ENCODE measurements around the gene TRIO.
A peak's percentile ranks its signal among the peaks of the same experiment; 100 is the strongest.

Gene TRIO

DNA sequence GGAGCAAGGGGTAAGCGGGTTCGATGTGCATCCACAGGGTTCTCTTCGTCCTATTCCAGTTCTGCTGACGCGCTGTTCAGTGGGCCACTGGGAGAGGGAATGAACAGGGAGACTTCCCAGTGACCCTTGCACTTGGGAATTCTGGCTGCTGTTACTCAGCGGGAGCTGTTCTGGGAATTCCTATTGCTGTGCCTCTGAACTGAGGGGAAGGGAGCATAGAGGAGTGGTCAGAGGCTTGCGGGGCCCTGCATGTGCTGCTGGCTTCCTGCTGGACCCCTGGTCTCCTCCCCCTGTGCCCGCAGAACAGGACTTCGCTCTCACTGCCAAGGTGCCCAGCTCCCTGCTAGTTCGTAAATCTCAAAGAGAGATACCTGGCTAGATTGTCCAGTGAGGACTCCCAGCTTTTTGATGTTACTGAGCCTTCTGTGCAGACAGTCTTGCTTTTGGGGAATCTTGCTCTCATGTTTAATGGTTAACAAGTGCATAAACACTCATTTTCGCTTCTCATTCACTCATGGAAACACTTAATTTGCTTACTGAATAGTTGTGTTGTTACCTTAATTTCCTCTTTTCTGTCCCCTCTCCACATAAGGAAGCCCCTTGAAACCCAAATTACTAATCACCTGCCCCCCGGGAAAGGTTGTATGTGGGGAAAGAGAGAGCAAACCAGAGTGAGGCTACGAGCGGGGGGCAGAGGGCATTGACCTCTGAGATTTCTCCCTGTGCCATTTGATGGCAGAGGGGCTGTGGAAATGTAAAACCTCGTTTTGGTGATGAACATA, 5.9 kb downstream of the TRIO start:
- H3K27ac ChIP-seq (ENCODE audit: low read depth, low read length) = no peak overlapping the region
- H2BK5ac ChIP-seq (ENCODE audit: low read length) = no peak overlapping the region
- peak; percentile 60 for DNase-seq
- H4K5ac ChIP-seq (ENCODE audit: low read length) = no peak overlapping the region
- no peaks in the 10 kb centered on the region for H3K27me3 ChIP-seq (ENCODE audit: insufficient read depth, low read length, poor library complexity)
- peaks cover 92% of the 10 kb centered on the region for H3K79me2 ChIP-seq (ENCODE audit: control insufficient read depth, insufficient read depth, low read length)
- H2BK15ac ChIP-seq (replicated peaks; ENCODE audit: low read depth) = no peak overlapping the region
- peaks cover 15% of the 10 kb centered on the region for H3K79me1 ChIP-seq (ENCODE audit: low read length)
- no peak overlapping the region for H2BK120ac ChIP-seq (ENCODE audit: low read depth, low read length)
- H3K9ac ChIP-seq (ENCODE audit: low read length) = no peak overlapping the region
- no CpG with 5 or more reads among the region's 15 CpGs for WGBS (ENCODE audit: extremely low coverage, insufficient coverage, low lambda C conversion rate)
- H3K4me2 ChIP-seq (ENCODE audit: low read length) = no peak overlapping the region
- H4K8ac ChIP-seq (ENCODE audit: low read depth, low read length) = no peak overlapping the region
- no peak overlapping the region for H3K4ac ChIP-seq (ENCODE audit: low read depth, low read length)
- H3K4me3 ChIP-seq (ENCODE audit: low read length) = no peak overlapping the region
- peaks cover 34% of the 10 kb centered on the region for H3K4me1 ChIP-seq (ENCODE audit: control insufficient read depth, low read depth, low read length)
- no peaks in the 10 kb centered on the region for H3K36me3 ChIP-seq (ENCODE audit: control insufficient read depth, insufficient read depth, low read length)
- no peak overlapping the region for H3K18ac ChIP-seq (ENCODE audit: low read length)
- no peak overlapping the region for H2AK5ac ChIP-seq (ENCODE audit: low read length)
- H3K56ac ChIP-seq (ENCODE audit: low read length) = peak overlapping the region; percentile 37
- H3K23ac ChIP-seq (ENCODE audit: low read length) = no peak overlapping the region

DNA sequence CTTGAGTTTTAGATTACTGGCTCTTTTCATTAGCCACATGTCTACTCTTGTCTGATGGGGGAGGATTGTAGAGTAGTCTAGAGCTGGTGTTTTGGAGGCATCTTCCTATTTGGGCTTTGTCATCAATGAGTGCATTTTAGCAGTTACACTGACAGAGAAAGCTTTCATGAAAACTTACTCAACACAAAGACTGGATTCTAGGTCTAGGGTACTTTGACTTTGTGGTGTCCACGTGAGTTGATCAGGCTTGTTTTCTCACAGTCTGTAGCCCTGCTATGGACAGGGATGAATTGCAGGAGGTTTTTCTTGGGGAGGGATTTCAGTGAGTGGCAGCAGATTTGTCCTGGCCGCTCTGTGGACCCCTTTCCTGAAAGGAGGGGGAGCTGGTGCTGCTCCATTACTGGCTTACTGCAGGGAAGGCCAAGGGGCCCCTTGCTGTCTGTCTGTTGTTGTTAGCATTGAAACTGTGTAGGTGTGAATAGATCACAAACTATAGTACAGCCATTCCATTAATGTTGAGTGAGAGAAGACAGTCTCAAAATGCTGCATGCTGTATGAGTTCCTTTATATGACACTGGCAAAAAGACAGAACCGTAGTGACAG, 6.6 kb downstream of the TRIO start:
- Histone ChIP-seq H3K4me1 (ENCODE audit: control insufficient read depth, low read depth, low read length) (peaks cover 38% of the 10 kb centered on the region), H3K18ac (ENCODE audit: low read length) (no peak overlapping the region), H3K79me1 (ENCODE audit: low read length) (peaks cover 15% of the 10 kb centered on the region), H3K36me3 (ENCODE audit: control insufficient read depth, insufficient read depth, low read length) (no peaks in the 10 kb centered on the region), H4K8ac (ENCODE audit: low read depth, low read length) (no peak overlapping the region), H3K23ac (ENCODE audit: low read length) (no peak overlapping the region), H2BK120ac (ENCODE audit: low read depth, low read length) (no peak overlapping the region), H3K79me2 (ENCODE audit: control insufficient read depth, insufficient read depth, low read length) (peaks cover 92% of the 10 kb centered on the region), H4K5ac (ENCODE audit: low read length) (no peak overlapping the region), H3K27ac (ENCODE audit: low read depth, low read length) (no peak overlapping the region), H3K4me3 (ENCODE audit: low read length) (no peak overlapping the region), H3K27me3 (ENCODE audit: insufficient read depth, low read length, poor library complexity) (no peaks in the 10 kb centered on the region), H3K56ac (ENCODE audit: low read length) (no peak overlapping the region), H3K9ac (ENCODE audit: low read length) (no peak overlapping the region), H3K4me2 (ENCODE audit: low read length) (no peak overlapping the region), H2AK5ac (ENCODE audit: low read length) (no peak overlapping the region), H2BK15ac (replicated peaks; ENCODE audit: low read depth) (no peak overlapping the region), H3K4ac (ENCODE audit: low read depth, low read length) (no peak overlapping the region), H2BK5ac (ENCODE audit: low read length) (no peak overlapping the region)
- no peak for DNase-seq
- WGBS (ENCODE audit: extremely low coverage, insufficient coverage, low lambda C conversion rate) = no CpG with 5 or more reads among the region's 3 CpGs

DNA sequence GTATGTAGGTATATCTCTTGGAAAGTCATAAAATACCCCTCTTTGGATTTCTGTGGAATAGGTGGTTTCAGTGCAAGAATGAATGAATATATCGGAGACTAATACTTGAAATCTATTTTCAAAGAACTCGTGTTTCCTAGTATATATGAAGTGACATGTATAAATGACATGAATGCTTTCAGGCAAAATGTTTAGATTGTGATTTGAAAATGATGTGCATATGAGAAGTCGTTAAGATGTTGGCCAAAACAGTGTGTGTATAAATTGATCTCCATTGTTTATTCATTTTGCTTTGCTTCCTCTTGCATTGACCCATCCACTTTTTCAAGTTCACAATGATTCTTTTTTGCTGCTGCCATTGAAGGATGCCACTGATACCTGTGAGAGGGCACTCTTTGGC, 8.3 kb downstream of the TRIO start:
- Histone ChIP-seq H2BK120ac (ENCODE audit: low read depth, low read length) (no peak overlapping the region), H3K18ac (ENCODE audit: low read length) (no peak overlapping the region), H3K9ac (ENCODE audit: low read length) (no peak overlapping the region), H3K23ac (ENCODE audit: low read length) (no peak overlapping the region), H3K56ac (ENCODE audit: low read length) (no peak overlapping the region), H3K27ac (ENCODE audit: low read depth, low read length) (no peak overlapping the region), H4K5ac (ENCODE audit: low read length) (no peak overlapping the region), H2AK5ac (ENCODE audit: low read length) (no peak overlapping the region), H3K4me1 (ENCODE audit: control insufficient read depth, low read depth, low read length) (peaks cover 39% of the 10 kb centered on the region), H3K4me2 (ENCODE audit: low read length) (no peak overlapping the region), H3K4me3 (ENCODE audit: low read length) (no peak overlapping the region), H3K4ac (ENCODE audit: low read depth, low read length) (no peak overlapping the region), H4K8ac (ENCODE audit: low read depth, low read length) (no peak overlapping the region), H3K36me3 (ENCODE audit: control insufficient read depth, insufficient read depth, low read length) (no peaks in the 10 kb centered on the region), H3K79me1 (ENCODE audit: low read length) (peaks cover 12% of the 10 kb centered on the region), H2BK5ac (ENCODE audit: low read length) (no peak overlapping the region), H2BK15ac (replicated peaks; ENCODE audit: low read depth) (no peak overlapping the region), H3K79me2 (ENCODE audit: control insufficient read depth, insufficient read depth, low read length) (peaks cover 91% of the 10 kb centered on the region), H3K27me3 (ENCODE audit: insufficient read depth, low read length, poor library complexity) (no peaks in the 10 kb centered on the region)
- DNase-seq = no peak
- WGBS (ENCODE audit: extremely low coverage, insufficient coverage, low lambda C conversion rate) = 100% methylated on average over 1 of the region's 3 CpGs

DNA sequence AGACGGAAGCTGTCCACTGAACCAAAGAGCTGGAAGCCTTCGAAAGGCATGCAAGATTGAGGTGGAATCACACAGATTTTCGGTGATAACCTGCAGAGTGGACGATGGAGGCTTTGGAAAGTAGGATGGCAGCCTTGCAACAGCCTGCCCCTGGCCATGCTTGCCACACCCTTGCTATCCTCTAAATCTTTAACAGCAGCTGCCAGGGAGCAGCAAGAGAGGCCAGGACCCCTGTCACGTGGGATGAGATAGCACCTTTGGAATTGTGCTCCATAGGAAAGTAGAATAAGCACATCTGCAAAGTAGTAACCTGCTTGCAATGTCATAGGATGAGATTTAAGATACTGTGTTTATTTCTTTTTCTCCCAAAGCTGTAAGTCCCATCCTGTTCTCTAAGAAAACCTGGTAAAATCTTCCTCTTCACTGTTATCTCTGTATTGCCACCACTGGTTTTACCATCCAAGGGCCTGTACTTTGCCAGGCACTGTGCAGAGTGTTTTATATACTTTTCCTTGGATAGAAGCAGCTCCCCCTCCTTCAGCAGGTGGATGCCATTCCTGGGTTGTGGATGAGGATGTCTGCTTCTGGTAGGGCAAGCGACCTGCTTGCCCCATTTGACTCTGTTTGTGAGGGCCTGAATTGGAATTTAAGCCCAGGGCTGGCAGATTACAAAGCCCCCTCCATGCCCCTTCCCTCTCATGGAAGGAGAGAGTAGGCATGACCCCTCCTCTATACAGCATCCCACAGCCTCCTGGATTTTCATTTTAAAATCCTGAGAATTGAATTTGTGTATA, 10.1 kb downstream of the TRIO start:
- Histone ChIP-seq H3K4me1 (ENCODE audit: control insufficient read depth, low read depth, low read length) (peaks cover 38% of the 10 kb centered on the region), H3K27me3 (ENCODE audit: insufficient read depth, low read length, poor library complexity) (no peaks in the 10 kb centered on the region), H2AK5ac (ENCODE audit: low read length) (no peak overlapping the region), H3K18ac (ENCODE audit: low read length) (no peak overlapping the region), H3K4me3 (ENCODE audit: low read length) (no peak overlapping the region), H3K4me2 (ENCODE audit: low read length) (no peak overlapping the region), H3K4ac (ENCODE audit: low read depth, low read length) (no peak overlapping the region), H3K56ac (ENCODE audit: low read length) (no peak overlapping the region), H3K9ac (ENCODE audit: low read length) (no peak overlapping the region), H2BK5ac (ENCODE audit: low read length) (no peak overlapping the region), H3K79me1 (ENCODE audit: low read length) (peaks cover 13% of the 10 kb centered on the region), H3K23ac (ENCODE audit: low read length) (no peak overlapping the region), H2BK15ac (replicated peaks; ENCODE audit: low read depth) (no peak overlapping the region), H2BK120ac (ENCODE audit: low read depth, low read length) (no peak overlapping the region), H3K27ac (ENCODE audit: low read depth, low read length) (no peak overlapping the region), H3K79me2 (ENCODE audit: control insufficient read depth, insufficient read depth, low read length) (peaks cover 91% of the 10 kb centered on the region), H4K8ac (ENCODE audit: low read depth, low read length) (no peak overlapping the region), H3K36me3 (ENCODE audit: control insufficient read depth, insufficient read depth, low read length) (no peaks in the 10 kb centered on the region), H4K5ac (ENCODE audit: low read length) (no peak overlapping the region)
- DNase-seq = no peak
- WGBS (ENCODE audit: extremely low coverage, insufficient coverage, low lambda C conversion rate) = no CpG with 5 or more reads among the region's 6 CpGs

DNA sequence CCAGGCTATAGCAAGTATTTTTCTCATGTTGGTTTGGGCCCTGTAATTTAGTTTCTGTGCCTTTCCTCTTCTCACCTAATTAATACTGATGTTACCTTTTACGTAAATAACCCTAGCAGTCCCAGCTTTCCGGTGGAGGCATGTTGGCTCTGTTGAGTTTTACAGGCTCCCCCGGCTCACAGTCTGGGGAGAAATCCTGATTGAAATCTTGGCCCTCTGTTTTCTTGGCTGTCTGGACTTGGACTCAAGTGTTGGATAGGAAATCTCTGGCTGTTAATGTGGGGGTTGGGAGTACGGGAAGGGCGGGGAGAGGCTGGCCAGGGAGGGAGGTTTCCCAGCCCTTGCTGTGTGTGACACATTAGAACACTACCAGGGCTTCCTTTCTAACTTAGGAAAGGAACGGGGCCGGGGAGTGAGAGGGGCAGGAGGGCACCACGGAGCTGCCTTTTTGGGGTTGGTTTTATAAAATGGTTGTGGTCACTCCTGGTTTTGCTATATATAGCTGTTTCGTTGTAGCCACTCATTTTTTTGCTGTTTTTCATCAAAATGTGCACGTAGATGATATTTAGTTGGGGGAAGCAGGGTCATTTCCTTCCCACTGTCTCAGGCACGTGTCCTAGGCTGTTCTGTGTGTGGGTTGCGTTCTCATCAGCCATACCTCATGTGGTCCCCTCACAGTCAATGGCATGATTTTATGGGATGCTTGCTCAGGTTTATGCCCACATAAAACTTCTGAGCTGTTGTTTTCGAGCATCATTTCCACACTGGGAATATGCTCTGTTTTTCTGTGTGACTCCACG, 11.0 kb downstream of the TRIO start:
- no peak overlapping the region for H2BK120ac ChIP-seq (ENCODE audit: low read depth, low read length)
- H2BK5ac ChIP-seq (ENCODE audit: low read length) = no peak overlapping the region
- no peak overlapping the region for H2AK5ac ChIP-seq (ENCODE audit: low read length)
- H3K79me1 ChIP-seq (ENCODE audit: low read length) = peaks cover 12% of the 10 kb centered on the region
- H3K56ac ChIP-seq (ENCODE audit: low read length) = peak overlapping the region; percentile 34
- no CpG with 5 or more reads among the region's 14 CpGs for WGBS (ENCODE audit: extremely low coverage, insufficient coverage, low lambda C conversion rate)
- H3K36me3 ChIP-seq (ENCODE audit: control insufficient read depth, insufficient read depth, low read length) = no peaks in the 10 kb centered on the region
- no peak overlapping the region for H2BK15ac ChIP-seq (replicated peaks; ENCODE audit: low read depth)
- no peak overlapping the region for H3K4me2 ChIP-seq (ENCODE audit: low read length)
- peak overlapping the region; percentile 34 for H3K27ac ChIP-seq (ENCODE audit: low read depth, low read length)
- no peak overlapping the region for H3K23ac ChIP-seq (ENCODE audit: low read length)
- H3K4me1 ChIP-seq (ENCODE audit: control insufficient read depth, low read depth, low read length) = peaks cover 31% of the 10 kb centered on the region
- H3K79me2 ChIP-seq (ENCODE audit: control insufficient read depth, insufficient read depth, low read length) = peaks cover 91% of the 10 kb centered on the region
- no peaks in the 10 kb centered on the region for H3K27me3 ChIP-seq (ENCODE audit: insufficient read depth, low read length, poor library complexity)
- H4K8ac ChIP-seq (ENCODE audit: low read depth, low read length) = no peak overlapping the region
- no peak overlapping the region for H4K5ac ChIP-seq (ENCODE audit: low read length)
- DNase-seq = peak; percentile 85
- no peak overlapping the region for H3K18ac ChIP-seq (ENCODE audit: low read length)
- no peak overlapping the region for H3K4me3 ChIP-seq (ENCODE audit: low read length)
- peak overlapping the region; percentile 30 for H3K9ac ChIP-seq (ENCODE audit: low read length)
- no peak overlapping the region for H3K4ac ChIP-seq (ENCODE audit: low read depth, low read length)
